ENCODE measurements around the gene PRKX. TPM values are rescaled to one million over a fixed set of nuclear protein-coding genes. Genes with fewer than 3 reads are reported as not detected.
"Not testable (repeated sequence)": the region's sequence is repeated elsewhere in the genome, so short reads cannot be mapped to it uniquely, and the experiment has no call there.

PRKX gene
- total RNA-seq, 6 experiments from 2014 or later, result 8.2 to 12.2 (median 9.3) TPM

DNA sequence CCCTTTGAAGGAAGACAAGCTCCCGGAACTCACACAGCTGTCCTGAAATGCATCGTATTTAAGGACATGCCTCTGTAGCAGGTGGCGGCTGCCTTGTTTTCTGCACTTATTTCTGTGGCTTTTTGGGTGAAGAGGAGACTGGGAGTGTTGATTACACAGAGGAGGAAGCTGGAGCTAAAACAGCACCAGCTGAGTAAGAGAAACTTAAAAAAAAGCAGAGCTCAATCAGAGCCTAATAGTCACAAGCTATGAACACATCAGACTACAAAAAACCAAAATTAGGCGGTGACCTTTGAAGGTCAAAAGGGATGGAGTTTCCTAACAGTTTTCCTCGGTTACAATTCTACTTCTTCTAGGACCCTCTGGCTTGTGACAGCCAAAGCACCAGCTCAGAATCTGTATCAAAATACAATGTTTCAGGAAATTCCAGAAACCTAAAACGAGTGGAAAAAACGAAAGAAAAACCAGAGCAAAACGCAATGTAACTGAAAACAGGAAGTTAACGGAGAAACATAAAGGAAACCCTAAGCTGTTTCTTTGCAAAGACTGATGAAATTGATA, 13.5 kb downstream of the PRKX start:
- peak overlapping the region; percentile 81 for H3K27ac Mint-ChIP-seq
- TF ChIP-seq, protein P1, sequence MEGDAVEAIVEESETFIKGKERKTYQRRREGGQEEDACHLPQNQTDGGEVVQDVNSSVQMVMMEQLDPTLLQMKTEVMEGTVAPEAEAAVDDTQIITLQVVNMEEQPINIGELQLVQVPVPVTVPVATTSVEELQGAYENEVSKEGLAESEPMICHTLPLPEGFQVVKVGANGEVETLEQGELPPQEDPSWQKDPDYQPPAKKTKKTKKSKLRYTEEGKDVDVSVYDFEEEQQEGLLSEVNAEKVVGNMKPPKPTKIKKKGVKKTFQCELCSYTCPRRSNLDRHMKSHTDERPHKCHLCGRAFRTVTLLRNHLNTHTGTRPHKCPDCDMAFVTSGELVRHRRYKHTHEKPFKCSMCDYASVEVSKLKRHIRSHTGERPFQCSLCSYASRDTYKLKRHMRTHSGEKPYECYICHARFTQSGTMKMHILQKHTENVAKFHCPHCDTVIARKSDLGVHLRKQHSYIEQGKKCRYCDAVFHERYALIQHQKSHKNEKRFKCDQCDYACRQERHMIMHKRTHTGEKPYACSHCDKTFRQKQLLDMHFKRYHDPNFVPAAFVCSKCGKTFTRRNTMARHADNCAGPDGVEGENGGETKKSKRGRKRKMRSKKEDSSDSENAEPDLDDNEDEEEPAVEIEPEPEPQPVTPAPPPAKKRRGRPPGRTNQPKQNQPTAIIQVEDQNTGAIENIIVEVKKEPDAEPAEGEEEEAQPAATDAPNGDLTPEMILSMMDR (IDR thresholded peaks at IDR 0.05), result no peak
- peak overlapping the region; percentile 90 for H3K4me3 Mint-ChIP-seq
- no peak for DNase-seq
- no peaks in the 10 kb centered on the region for H3K36me3 Mint-ChIP-seq (ENCODE audit: low read depth)
- H3K9me3 Mint-ChIP-seq, result no peaks in the 10 kb centered on the region
- peaks cover 20% of the 10 kb centered on the region for H3K4me1 Mint-ChIP-seq (ENCODE audit: low read depth)
- no peaks in the 10 kb centered on the region for H3K27me3 Mint-ChIP-seq (ENCODE audit: insufficient read depth)

DNA sequence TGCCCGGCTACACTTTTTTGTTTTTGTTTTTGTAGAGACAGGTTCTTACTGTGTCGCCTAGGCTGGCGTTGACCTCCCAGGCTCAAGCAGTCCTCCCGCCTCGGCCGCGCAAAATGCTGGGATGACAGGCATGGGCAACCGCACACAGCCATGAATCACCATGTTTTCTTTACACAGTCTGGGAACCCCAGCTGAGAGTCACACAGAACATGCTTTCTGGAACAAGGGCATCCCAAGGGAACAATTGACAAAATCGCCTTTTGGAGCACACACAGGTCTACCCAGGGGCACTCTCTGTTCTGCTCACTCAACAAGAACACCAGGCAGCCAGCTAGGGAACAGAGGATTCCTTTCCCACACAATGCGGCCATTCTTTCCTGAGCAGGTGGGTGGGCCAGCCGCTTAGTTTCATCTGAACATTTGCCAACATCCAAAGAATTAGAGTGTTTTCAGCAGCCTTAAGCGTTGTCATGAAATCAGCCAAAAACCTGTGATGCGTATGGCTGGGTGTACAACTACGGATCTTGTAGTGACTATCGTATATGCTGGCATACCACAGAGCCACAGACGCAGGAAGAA, 15.7 kb downstream of the PRKX start:
- Mint-ChIP-seq H3K4me3 (peak overlapping the region; percentile 43; the same call in 1 of the 2 replicates), H3K27me3 (ENCODE audit: insufficient read depth) (no peaks in the 10 kb centered on the region), H3K9me3 (no peaks in the 10 kb centered on the region), H3K36me3 (ENCODE audit: low read depth) (no peaks in the 10 kb centered on the region), H3K27ac (peak overlapping the region; percentile 61; the same call in 1 of the 2 replicates), H3K4me1 (ENCODE audit: low read depth) (peaks cover 20% of the 10 kb centered on the region)
- no peak for DNase-seq
- TF ChIP-seq, protein P1 (IDR thresholded peaks at IDR 0.05), result no peak

DNA sequence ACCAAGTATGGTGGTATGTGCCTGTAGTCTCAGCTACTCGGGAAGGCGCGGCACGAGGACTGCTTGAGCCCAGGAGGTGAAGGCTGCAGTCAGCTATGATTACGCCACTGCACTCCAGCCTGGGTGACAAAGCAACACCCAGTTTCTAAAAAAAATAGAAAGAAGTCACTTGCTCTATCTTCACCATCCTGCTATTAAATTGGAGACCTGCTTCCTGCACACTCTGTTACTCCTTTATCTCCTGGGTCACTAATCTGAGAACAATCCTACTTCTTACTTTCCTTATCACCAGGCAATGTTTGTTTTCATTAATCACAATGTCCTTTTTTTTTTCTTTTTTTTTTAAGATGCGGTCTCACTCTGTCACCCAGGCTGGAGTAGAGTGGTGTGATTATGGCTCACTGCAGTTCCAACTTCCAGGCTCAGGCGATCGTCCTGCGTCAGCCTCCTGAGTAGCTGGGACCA, 16.2 kb downstream of the PRKX start:
- TF ChIP-seq, protein P1 (IDR thresholded peaks at IDR 0.05), result no peak
- H3K9me3 Mint-ChIP-seq, result no peaks in the 10 kb centered on the region
- peak overlapping the region; percentile 61; the same call in 1 of the 2 replicates for H3K27ac Mint-ChIP-seq
- H3K4me3 Mint-ChIP-seq, result no peak overlapping the region; the same call in 1 of the 2 replicates
- peaks cover 20% of the 10 kb centered on the region for H3K4me1 Mint-ChIP-seq (ENCODE audit: low read depth)
- no peaks in the 10 kb centered on the region for H3K36me3 Mint-ChIP-seq (ENCODE audit: low read depth)
- DNase-seq, result no peak
- no peaks in the 10 kb centered on the region for H3K27me3 Mint-ChIP-seq (ENCODE audit: insufficient read depth)

DNA sequence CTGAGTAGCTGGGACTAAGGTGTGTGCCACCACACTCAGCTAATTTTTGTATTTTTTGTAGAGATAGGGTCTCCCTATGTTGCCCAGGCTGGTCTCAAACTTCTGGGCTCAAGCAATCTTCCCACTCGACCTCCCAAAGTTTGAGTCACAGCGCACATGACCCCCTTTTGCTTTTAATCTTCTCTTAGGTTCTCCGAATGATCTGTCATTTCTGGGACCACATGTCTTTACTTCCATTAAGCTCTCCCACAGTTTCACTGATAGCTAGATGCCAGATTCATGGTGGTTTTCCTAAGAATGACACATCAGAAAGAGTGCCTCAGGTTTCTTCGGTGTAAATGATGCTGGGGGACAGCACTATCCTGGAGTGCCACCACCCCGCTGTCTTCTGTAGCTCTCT, 17.9 kb downstream of the PRKX start:
- H3K36me3 Mint-ChIP-seq (ENCODE audit: low read depth), result peaks cover 4% of the 10 kb centered on the region; the same call in 1 of the 2 replicates
- no peak overlapping the region for H3K27ac Mint-ChIP-seq
- DNase-seq, result no peak
- peaks cover 5% of the 10 kb centered on the region; the same call in 1 of the 2 replicates for H3K9me3 Mint-ChIP-seq
- peaks cover 20% of the 10 kb centered on the region for H3K4me1 Mint-ChIP-seq (ENCODE audit: low read depth)
- TF ChIP-seq, protein P1 (IDR thresholded peaks at IDR 0.05), result no peak
- no peaks in the 10 kb centered on the region for H3K27me3 Mint-ChIP-seq (ENCODE audit: insufficient read depth)
- no peak overlapping the region for H3K4me3 Mint-ChIP-seq

DNA sequence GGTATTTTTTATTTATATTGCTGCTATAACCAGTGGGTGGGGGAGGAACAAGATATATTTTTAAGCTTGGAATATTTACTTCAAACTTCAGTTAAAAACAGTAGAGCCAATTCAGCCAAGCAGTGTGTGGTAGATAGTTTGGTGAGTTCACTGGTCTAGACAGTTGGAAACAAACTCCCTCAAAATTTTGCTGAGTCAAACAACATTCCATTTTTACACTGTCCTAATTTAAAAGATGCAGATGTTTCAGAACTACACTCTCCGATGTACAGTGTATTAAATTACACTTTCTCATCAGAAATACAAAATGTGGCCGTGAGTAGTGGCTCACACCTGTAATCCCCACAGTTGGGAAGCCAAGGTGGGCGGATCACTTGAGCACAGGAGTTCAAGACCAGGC, 23.3 kb downstream of the PRKX start:
- H3K9me3 Mint-ChIP-seq, result peaks cover 5% of the 10 kb centered on the region; the same call in 1 of the 2 replicates
- no peak overlapping the region for H3K4me3 Mint-ChIP-seq
- TF ChIP-seq, protein P1 (IDR thresholded peaks at IDR 0.05), result no peak
- no peaks in the 10 kb centered on the region for H3K27me3 Mint-ChIP-seq (ENCODE audit: insufficient read depth)
- no peak overlapping the region; the same call in 1 of the 2 replicates for H3K27ac Mint-ChIP-seq
- peaks cover 14% of the 10 kb centered on the region for H3K4me1 Mint-ChIP-seq (ENCODE audit: low read depth)
- H3K36me3 Mint-ChIP-seq (ENCODE audit: low read depth), result peaks cover 4% of the 10 kb centered on the region; the same call in 1 of the 2 replicates
- DNase-seq, result no peak

DNA sequence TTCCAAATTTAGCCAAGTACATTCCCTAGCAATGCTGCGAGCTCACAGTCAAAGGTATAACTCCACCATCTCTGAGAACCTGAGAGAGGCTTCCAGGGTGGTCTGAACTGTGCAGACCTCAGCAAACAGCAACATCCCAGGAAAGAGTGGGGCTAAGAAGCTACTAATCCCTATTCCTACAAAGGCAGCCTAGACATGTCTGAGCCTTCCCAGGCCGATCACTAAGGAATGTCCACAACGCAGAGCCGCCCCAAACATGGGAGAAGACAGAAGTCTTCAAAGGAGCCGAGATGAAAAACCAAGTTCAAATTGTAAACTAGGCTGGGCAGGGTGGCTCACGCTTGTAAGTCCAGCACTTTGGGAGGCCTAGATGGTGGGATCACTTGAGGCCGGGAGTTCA, 30.2 kb downstream of the PRKX start:
- H3K9me3 Mint-ChIP-seq; DNase-seq; H3K36me3 Mint-ChIP-seq (ENCODE audit: low read depth); H3K27ac Mint-ChIP-seq; H3K4me3 Mint-ChIP-seq; H3K27me3 Mint-ChIP-seq (ENCODE audit: insufficient read depth): not testable (repeated sequence)
- H3K4me1 Mint-ChIP-seq (ENCODE audit: low read depth), result peaks cover 11% of the 10 kb centered on the region

All from HFFc6 (cell line).